Astrocyte of the cerebellum (primary cell): ENCODE data around the gene LHX1.
A peak's percentile ranks its signal among the peaks of the same experiment; 100 is the strongest.

Experiments used
- DNase-seq: peaks from one replicate; pipeline ENCODE4 v3.0.0-alpha.2; 2011; ENCODE audit warnings: low read depth
- H3K4me3 ChIP-seq: 2 replicates; pipeline ENCODE4 v1.5.1; 2011; ENCODE audit warnings: mild to moderate bottlenecking, low read depth, low read length, moderate library complexity
- CTCF ChIP-seq: IDR thresholded peaks from 2 replicates; pipeline ENCODE4 v1.5.1; 2012; ENCODE audit warnings: low read length, low read depth, moderate library complexity, mild to moderate bottlenecking; ENCODE audit errors: missing control alignments
- in situ Hi-C: cut with HindIII; loops from 2 replicates; pipeline ENCODE4 v1.10.0; 2017; ENCODE audit warnings: low sequenced_read_pairs

Gene LHX1

GRCh38 chr17:36947922-36948716 is 10.8 kb downstream of the LHX1 start:
- in situ Hi-C loops: no loop called here
- peak overlapping the region; percentile 72 for H3K4me3 ChIP-seq
- TF ChIP-seq CTCF: no peak
- DNase-seq: no peak

- TF ChIP-seq CTCF: no peak
- in situ Hi-C loops: no loop called here
- H3K4me3 ChIP-seq: peak within 1 kb of the TSS; percentile 72
- peak; percentile 86 for DNase-seq
Observed at GRCh38 chr17:36948717-36949460, 11.6 kb downstream of the LHX1 start, which contains the start of gene AATF. Gene AATF, plus strand, starts transcription at chr17:36948954. Its CDS starts 172 bp downstream, at chr17:36949126.

- H3K4me3 ChIP-seq: peak overlapping the region; percentile 72
- DNase-seq: no peak
- in situ Hi-C loops: no loop called here
- no peak for TF ChIP-seq CTCF
Observed at GRCh38 chr17:36949461-36949927, 12.2 kb downstream of the LHX1 start.

GRCh38 chr17:36950027-36950426 is 12.8 kb downstream of the LHX1 start:
- in situ Hi-C loops: no loop called here
- no peak for TF ChIP-seq CTCF
- H3K4me3 ChIP-seq: peak overlapping the region; percentile 72
- DNase-seq: no peak

- no peak for DNase-seq
- in situ Hi-C loops: no loop called here
- no peak overlapping the region for H3K4me3 ChIP-seq
- no peak for TF ChIP-seq CTCF
Observed at GRCh38 chr17:36951084-36951789, 14.0 kb downstream of the LHX1 start.

- in situ Hi-C loops: no loop called here
- DNase-seq: no peak
- H3K4me3 ChIP-seq: no peak overlapping the region
- no peak for TF ChIP-seq CTCF
Observed at GRCh38 chr17:36971508-36971907, 34.2 kb downstream of the LHX1 start.
